HG03025 (cell line): Measurements from ENCODE around the gene ADCY7.

ENCODE experiments used
- ATAC-seq: cut with Tn5 transposase; IDR thresholded peaks from one replicate; pipeline ENCODE4 v1.9.1; 2021; ENCODE audit warnings: mild to moderate bottlenecking, moderate library complexity; ENCODE audit not compliant: unreplicated experiment, low FRiP score

The ADCY7 gene

DNA sequence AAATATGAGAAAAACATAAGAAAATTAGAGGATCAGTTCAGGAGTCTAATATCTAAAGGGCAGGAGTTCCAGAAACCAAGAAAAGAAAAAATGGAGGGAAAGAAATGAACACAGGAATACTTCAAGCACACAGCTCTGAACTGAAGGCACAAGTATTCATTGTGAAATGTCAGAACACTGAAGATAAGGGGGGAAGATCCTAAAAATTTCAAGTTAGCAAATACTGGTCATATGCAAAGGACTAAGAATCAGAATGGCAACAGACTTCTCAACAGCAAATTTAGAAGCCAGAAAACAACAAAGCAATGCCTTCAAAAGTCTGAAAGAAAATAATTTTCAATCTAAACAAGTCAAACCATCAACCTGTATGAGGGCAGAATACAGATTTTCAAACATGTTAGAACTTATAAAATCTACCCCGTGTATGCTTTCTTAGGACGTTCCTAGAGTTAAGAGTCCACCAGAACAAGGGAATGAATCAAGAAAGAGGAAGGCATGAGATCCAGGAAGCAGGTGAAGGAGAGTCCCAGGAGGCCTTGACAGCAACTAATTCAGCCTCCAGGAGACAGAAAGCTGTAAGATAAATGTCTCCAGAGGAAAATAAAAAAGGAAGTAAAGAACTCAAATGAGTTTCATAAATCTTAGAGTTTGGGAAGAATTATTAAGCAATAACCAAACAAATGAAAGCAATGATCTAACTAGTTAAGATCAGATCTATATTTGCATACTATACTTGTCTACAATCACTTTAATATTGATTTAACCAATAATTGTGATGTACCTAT, 99.6 kb downstream of the ADCY7 start:
- no peak for ATAC-seq
